AG04450 (cell line): ENCODE data around the gene RELL1. TPM values are rescaled to one million over a fixed set of nuclear protein-coding genes. Genes with fewer than 3 reads are reported as not detected.
"Not testable (repeated sequence)": the region's sequence is repeated elsewhere in the genome, so short reads cannot be mapped to it uniquely, and the experiment has no call there.

Experiments used
- CTCF ChIA-PET: fragments of 300-600, 350-600 bp; formaldehyde crosslinking; extraction: SDS; loops from one replicate; lab custom pipeline; 2022; ENCODE audit warnings: antibody characterized with exemption, inconsistent platforms; lab: Charles Lee
- POLR2A ChIA-PET: fragments of 350-600 bp; formaldehyde crosslinking; extraction: SDS; loops from one replicate; lab custom pipeline; 2021; ENCODE audit warnings: antibody characterized with exemption, inconsistent platforms; lab: Yijun Ruan, JAX
- DNase-seq: peaks from one replicate; pipeline ENCODE4 v3.0.0-alpha.2; 2011; ENCODE audit warnings: low read depth, low spot score
- H3K27ac ChIP-seq: one replicate; pipeline ENCODE4 v1.5.1; 2012; ENCODE audit warnings: low read depth, low read length, control low read depth
- H3K27me3 ChIP-seq: one replicate; pipeline ENCODE4 v1.6.0; 2012; ENCODE audit warnings: low read length; ENCODE audit not compliant: control insufficient read depth, insufficient read depth
- H3K4me3 ChIP-seq: 2 replicates; pipeline ENCODE4 v1.5.1; 2011; ENCODE audit warnings: mild to moderate bottlenecking, low read depth, low read length, control low read depth
- H3K9me3 ChIP-seq: 2 replicates; pipeline ENCODE4 v1.5.1; 2012; ENCODE audit warnings: low read length; ENCODE audit not compliant: control insufficient read depth, insufficient read depth
- CTCF ChIP-seq: IDR thresholded peaks from 2 replicates; pipeline ENCODE4 v1.5.1; 2011; ENCODE audit warnings: low read depth, low read length, control low read depth, inconsistent platforms
- polyA plus RNA-seq: library from polyadenylated mRNA; depleted of rRNA; stranded (reverse); fragments of >200 nt; gene quantifications from 2 replicates; pipeline ENCODE4 v1.2.3, GENCODE V29; 2011

RELL1 gene
- polyA plus RNA-seq, 1 experiment: 9.2 TPM

DNA sequence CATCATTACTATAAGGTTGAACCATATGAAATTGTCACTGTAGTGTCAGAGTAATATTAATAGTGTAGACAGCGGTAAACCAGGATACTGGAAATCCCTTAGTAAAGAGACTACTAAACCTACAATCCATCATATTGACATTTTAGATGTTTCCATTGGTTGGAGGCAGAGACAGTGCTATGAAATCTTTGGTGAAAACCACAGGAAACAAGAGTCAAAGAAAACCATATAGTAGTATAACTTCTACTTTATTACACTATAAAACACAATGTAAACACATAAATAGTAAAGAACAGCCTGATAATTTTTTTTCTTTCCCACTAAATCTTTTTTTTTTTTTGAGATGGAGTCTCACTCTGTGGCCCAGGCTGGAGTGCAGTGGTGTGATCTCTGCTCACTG is 15.9 kb downstream of the RELL1 start:
- POLR2A ChIA-PET: no interaction called here

DNA sequence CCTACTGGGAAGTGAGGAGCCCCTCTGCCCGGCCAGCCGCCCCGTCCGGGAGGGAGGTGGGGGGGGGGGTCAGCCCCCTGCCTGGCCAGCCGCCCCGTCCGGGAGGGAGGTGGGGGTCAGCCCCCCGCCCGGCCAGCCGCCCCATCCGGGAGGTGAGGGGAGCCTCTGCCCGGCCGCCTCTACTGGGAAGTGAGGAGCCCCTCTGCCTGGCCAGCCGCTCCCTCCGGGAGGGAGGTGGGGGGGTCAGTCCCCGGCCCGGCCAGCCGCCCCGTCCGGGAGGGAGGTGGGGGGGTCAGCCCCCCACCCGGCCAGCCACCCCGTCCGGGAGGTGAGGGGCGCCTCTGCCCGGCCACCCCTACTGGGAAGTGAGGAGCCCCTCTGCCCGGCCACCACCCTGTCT is 17.1 kb downstream of the RELL1 start:
- H3K4me3 ChIP-seq, CTCF ChIA-PET, H3K9me3 ChIP-seq, H3K27ac ChIP-seq, DNase-seq, POLR2A ChIA-PET, H3K27me3 ChIP-seq: not testable (repeated sequence)

More for the DNA sequence above, 15.9 kb downstream of the RELL1 start:
- CTCF ChIA-PET: no interaction called here
- Histone ChIP-seq H3K27ac (no peak overlapping the region), H3K4me3 (no peak overlapping the region), H3K9me3 (no peaks in the 10 kb centered on the region; the same call in 1 of the 2 replicates), H3K27me3 (no peaks in the 10 kb centered on the region)
- DNase-seq: no peak
- no peak for TF ChIP-seq CTCF

DNA sequence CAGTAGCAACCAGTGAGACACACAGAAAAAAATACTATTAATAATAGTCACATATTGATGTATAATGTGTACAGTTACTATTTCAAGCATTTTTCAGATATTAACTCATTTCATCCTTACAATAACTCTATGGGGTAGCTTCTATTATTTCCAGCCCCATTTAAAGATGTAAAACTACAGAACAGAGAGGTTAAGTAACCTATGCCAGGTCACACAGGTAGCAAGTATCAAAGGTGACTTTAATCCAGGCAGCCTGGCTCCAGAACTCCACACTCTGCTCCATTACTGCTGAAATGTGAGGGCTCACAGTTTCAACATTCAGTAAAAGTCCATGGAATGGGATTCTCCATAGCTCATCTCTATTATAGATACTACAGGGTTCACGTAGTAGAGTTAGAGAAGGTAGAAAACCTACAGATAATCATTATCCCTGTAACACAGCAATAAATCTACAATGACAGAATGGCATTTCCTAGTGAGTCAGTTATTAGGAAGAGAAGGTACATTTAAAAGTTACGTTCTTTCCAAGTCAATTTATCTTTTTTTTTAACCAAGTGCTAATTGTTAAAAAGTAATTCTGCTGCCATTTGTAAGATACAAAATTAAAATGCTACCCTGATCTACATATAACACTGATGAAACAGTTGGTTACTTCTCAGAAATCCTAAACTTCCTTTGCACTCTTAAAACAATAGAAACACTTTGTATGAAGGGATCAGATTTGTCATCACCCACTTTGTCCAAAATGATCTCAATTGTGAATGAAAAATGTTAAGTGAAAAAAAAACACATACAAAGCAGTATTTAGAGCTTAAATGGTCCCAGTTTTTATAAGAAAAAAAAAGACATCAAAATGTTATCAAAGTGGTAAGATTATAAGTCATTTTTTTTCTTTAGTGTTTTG is 18.7 kb downstream of the RELL1 start:
- no peaks in the 10 kb centered on the region for H3K27me3 ChIP-seq
- ChIA-PET CTCF (interaction anchor here (1.3 to 2.0 kb wide), 2 partner anchors 64 to 134 kb away, joined by 3 to 7 read pairs; no protein-coding TSS in a partner anchor), POLR2A (interaction anchor here (1.0 kb wide), 1 partner anchor 19 kb away, joined by 3 read pairs; no protein-coding TSS in a partner anchor)
- DNase-seq: no peak
- H3K27ac ChIP-seq: peak overlapping the region; percentile 63
- TF ChIP-seq CTCF: no peak
- H3K9me3 ChIP-seq: no peaks in the 10 kb centered on the region; the same call in 1 of the 2 replicates
- H3K4me3 ChIP-seq: no peak overlapping the region

GRCh38 chr4:37666625-37667071 is 19.5 kb downstream of the RELL1 start:
- peak; percentile 61 for DNase-seq
- CTCF ChIA-PET: interaction anchor here (1.3 to 2.0 kb wide), 2 partner anchors 63 to 135 kb away, joined by 3 to 7 read pairs; no protein-coding TSS in a partner anchor
- Histone ChIP-seq H3K9me3 (no peaks in the 10 kb centered on the region; the same call in 1 of the 2 replicates), H3K4me3 (no peak overlapping the region), H3K27ac (peak overlapping the region; percentile 63), H3K27me3 (no peaks in the 10 kb centered on the region)
- POLR2A ChIA-PET: interaction anchor here (1.0 kb wide), 1 partner anchor 20 kb away, joined by 3 read pairs; no protein-coding TSS in a partner anchor
- TF ChIP-seq CTCF: no peak

- Histone ChIP-seq H3K9me3 (no peaks in the 10 kb centered on the region; the same call in 1 of the 2 replicates), H3K27me3 (no peaks in the 10 kb centered on the region), H3K4me3 (no peak overlapping the region), H3K27ac (no peak overlapping the region)
- TF ChIP-seq CTCF: no peak
- POLR2A ChIA-PET: no interaction called here
- CTCF ChIA-PET: interaction anchor here (1.3 kb wide), 1 partner anchor 136 kb away, joined by 3 read pairs; no protein-coding TSS in a partner anchor
- DNase-seq: no peak
Measured at GRCh38 chr4:37665333-37666320, 20.5 kb downstream of the RELL1 start.
